ENCODE results near the gene FHL3.

Gene FHL3

GRCh38 chr1:37949524-37950152 is 55.7 kb downstream of the FHL3 start:
- no peak for DNase-seq (ENCODE audit: low spot score)
- TF ChIP-seq CTCF (IDR thresholded peaks at IDR 0.05; ENCODE audit: extremely low read depth, missing control alignments) = no peak

GRCh38 chr1:37948841-37949240 is 56.5 kb downstream of the FHL3 start:
- no peak for TF ChIP-seq CTCF (IDR thresholded peaks at IDR 0.05; ENCODE audit: extremely low read depth, missing control alignments)
- DNase-seq (ENCODE audit: low spot score) = no peak

GRCh38 chr1:37948166-37948565 is 57.1 kb downstream of the FHL3 start:
- no peak for TF ChIP-seq CTCF (IDR thresholded peaks at IDR 0.05; ENCODE audit: extremely low read depth, missing control alignments)
- DNase-seq (ENCODE audit: low spot score) = no peak

- DNase-seq (ENCODE audit: low spot score) = no peak
These were observed 58.0 kb downstream of the FHL3 start for GRCh38 chr1:37947364-37947763.

More at GRCh38 chr1:37947364-37947763, 58.0 kb downstream of the FHL3 start:
- TF ChIP-seq CTCF (IDR thresholded peaks at IDR 0.05; ENCODE audit: extremely low read depth, missing control alignments) = no peak

All from GM20000 (cell line).